K562 (cell line): ENCODE results near the gene ZNF687. TPM values are rescaled to one million over a fixed set of nuclear protein-coding genes. Genes with fewer than 3 reads are reported as not detected.

ENCODE experiments used
- DMBX1 ChIP-seq: fragments of 250-450 bp; sonication (Bioruptor Pico); IDR thresholded peaks from 2 replicates; pipeline ENCODE4 v1.8.0; 2022; ENCODE audit warnings: inconsistent platforms, mild to moderate bottlenecking, moderate library complexity, borderline replicate concordance
- EP400 ChIP-seq: fragments of 450-650 bp; IDR thresholded peaks from 2 replicates; pipeline ENCODE4 v1.6.1; 2017; ENCODE audit warnings: antibody characterized with exemption, mild to moderate bottlenecking, moderate library complexity
- GABPB1 ChIP-seq: sonication (generic); formaldehyde crosslinking; IDR thresholded peaks from 2 replicates; pipeline ENCODE4 v1.8.0; 2022; ENCODE audit warnings: mild to moderate bottlenecking, missing genetic modification reagents
- GABPB2 ChIP-seq: fragments of 250-450 bp; sonication (Bioruptor Pico); conservative IDR thresholded peaks from 2 replicates; pipeline ENCODE4 v1.5.1; 2021; ENCODE audit warnings: mild to moderate bottlenecking
- NCOR1 ChIP-seq: fragments of 450-650 bp; IDR thresholded peaks from 2 replicates; pipeline ENCODE4 v1.6.1; 2016; ENCODE audit warnings: mild to moderate bottlenecking, moderate library complexity
- TEAD1 ChIP-seq, 2 experiments: fragments of 450-650 bp in 1 of 2; sonication (generic) in 1 of 2; formaldehyde crosslinking; IDR thresholded peaks; 2 replicates each; pipeline versions ENCODE4 v1.4.0 to v1.8.0; 2020 to 2022; ENCODE audit warnings: mild to moderate bottlenecking in 2 of 2, missing genetic modification reagents in 1 of 2
- YY1 ChIP-seq, 3 experiments: IDR thresholded peaks; 2 replicates each; pipeline ENCODE4 v1.6.1; 2011; ENCODE audit warnings: low read length in 2 of 3, mild to moderate bottlenecking in 2 of 3, moderate library complexity in 2 of 3, borderline replicate concordance in 1 of 3, control low read depth in 1 of 3, low read depth in 1 of 3; ENCODE audit not compliant: insufficient read depth in 3 of 3, insufficient replicate concordance in 2 of 3, control insufficient read depth in 1 of 3, insufficient read length in 1 of 3; ENCODE audit errors: extremely low read depth in 1 of 3
- ZBTB9 ChIP-seq: fragments of 450-650 bp; formaldehyde crosslinking; IDR thresholded peaks from 2 replicates; pipeline ENCODE4 v1.4.0; 2020; ENCODE audit warnings: mild to moderate bottlenecking, moderate library complexity
- ZNF232 ChIP-seq: sonication (generic); formaldehyde crosslinking; IDR thresholded peaks from 2 replicates; pipeline ENCODE4 v1.8.0; 2022; ENCODE audit warnings: mild to moderate bottlenecking, missing genetic modification reagents
- polyA plus RNA-seq, 8 experiments: library from polyadenylated mRNA; depleted of rRNA in 4 of 8; stranded (reverse) in 5 of 8; unstranded in 3 of 8; fragments of >200 nt; fragmentation: Nextera tagmentation in 2 of 8; fragmentation: Illumina TruSeq in 1 of 8; extraction: Ambion mirVana in 2 of 8; extraction: Trizol in 1 of 8; gene quantifications; 2 replicates each; pipeline versions ENCODE4 v1.2.1 to v1.2.3, GENCODE V29; 2011 to 2014; ENCODE audit warnings: inconsistent platforms in 1 of 8, missing spikeins in 1 of 8
- total RNA-seq, 7 experiments: library from RNA; depleted of rRNA in 6 of 7; stranded (reverse); fragments of >200 nt in 6 of 7; fragmentation: Illumina TruSeq in 2 of 7; extraction: Trizol in 2 of 7; gene quantifications; 2 replicates each; pipeline versions ENCODE4 v1.2.1 to v1.2.3, GENCODE V29; 2011 to 2021; ENCODE audit warnings: low replicate concordance in 1 of 7
- TF ChIP-seq, protein P1 (sequence below): sonication (generic); formaldehyde crosslinking; IDR thresholded peaks from 2 replicates; pipeline ENCODE4 v1.8.0; 2022; ENCODE audit warnings: missing genetic modification reagents, mild to moderate bottlenecking, moderate library complexity, borderline replicate concordance

The ZNF687 gene
- total and polyA plus RNA-seq, 9 of the 15 experiments (the other 6 are each of a cell fraction or from before 2014, with no cell fraction given), result 0.13 to 26.4 (median 10.6) TPM

DNA sequence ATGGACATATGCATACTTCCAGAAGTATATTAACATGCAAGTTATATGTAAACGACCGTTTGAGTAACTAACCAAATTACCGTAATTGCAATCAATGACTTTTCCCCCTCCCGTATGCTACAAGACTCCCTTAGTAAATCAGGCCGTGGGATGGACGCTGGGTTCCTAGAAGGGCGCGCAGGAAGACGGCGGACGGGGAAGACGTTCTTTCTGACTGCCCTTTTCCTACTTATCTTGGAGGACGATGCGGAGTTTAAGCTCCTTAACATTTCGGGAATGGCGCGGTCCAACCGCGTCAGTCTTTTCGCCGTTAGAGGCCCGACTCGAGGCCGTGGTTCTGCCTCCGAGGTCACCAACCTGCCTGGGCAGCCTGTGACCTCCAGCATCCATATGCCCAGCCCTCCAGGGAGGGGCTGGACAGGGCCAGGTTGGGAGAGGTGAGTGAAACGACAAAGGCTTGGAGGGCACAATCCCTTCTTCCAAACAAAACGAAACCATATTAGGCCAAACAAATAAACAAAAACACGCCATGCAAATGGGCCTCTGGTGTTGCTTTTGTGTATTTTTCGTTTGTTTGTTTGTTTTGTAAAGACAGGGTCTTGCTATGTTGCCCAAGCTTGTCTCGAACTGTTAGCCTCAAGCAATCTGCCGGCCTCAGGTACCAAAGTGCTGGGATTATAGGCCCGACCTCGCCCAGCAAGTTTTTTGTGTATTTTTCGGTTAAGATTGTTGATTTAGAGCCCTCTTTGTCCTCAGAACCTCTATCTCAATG is 46.0 kb downstream of the ZNF687 start (continued):
- TF ChIP-seq, protein P1, sequence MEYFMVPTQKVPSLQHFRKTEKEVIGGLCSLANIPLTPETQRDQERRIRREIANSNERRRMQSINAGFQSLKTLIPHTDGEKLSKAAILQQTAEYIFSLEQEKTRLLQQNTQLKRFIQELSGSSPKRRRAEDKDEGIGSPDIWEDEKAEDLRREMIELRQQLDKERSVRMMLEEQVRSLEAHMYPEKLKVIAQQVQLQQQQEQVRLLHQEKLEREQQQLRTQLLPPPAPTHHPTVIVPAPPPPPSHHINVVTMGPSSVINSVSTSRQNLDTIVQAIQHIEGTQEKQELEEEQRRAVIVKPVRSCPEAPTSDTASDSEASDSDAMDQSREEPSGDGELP (CRISPR knock-in tag), result peak; percentile 35; the same call in 1 of the 2 replicates
- 0 out of 2 replicates have a peak, but pooled peaks have one; percentile 16 for TF ChIP-seq ZBTB9 (CRISPR knock-in tag)
- TF ChIP-seq YY1 (IDR thresholded peaks at IDR 0.05; ENCODE audit: borderline replicate concordance in 1 of 3, control insufficient read depth in 1 of 3, extremely low read depth in 1 of 3, insufficient read depth in 3 of 3, insufficient read length in 1 of 3, insufficient replicate concordance in 2 of 3, low read depth in 1 of 3, low read length in 2 of 3), result peak in 1 of 3 experiments; percentile 62
- TF ChIP-seq GABPB1 (CRISPR knock-in tag), result 0 out of 2 replicates have a peak, but pooled peaks have one; percentile 49
- no peak for TF ChIP-seq NCOR1
- TF ChIP-seq ZNF232 (CRISPR knock-in tag), result 0 out of 2 replicates have a peak, but pooled peaks have one; percentile 16
- TF ChIP-seq GABPB2 (CRISPR knock-in tag), result 0 out of 2 replicates have a peak, but pooled peaks have one; percentile 39
- TF ChIP-seq EP400, result peak; percentile 41; the same call in 1 of the 2 replicates
- 0 out of 4 replicates have a peak, but pooled peaks of 1 of the 2 experiments have one; percentile 8 for TF ChIP-seq TEAD1 (CRISPR knock-in tag; IDR thresholded peaks at IDR 0.05)
- 0 out of 2 replicates have a peak, but pooled peaks have one; percentile 44 for TF ChIP-seq DMBX1 (CRISPR knock-in tag)
